ENCODE measurements around the gene KLHL10.

DNA sequence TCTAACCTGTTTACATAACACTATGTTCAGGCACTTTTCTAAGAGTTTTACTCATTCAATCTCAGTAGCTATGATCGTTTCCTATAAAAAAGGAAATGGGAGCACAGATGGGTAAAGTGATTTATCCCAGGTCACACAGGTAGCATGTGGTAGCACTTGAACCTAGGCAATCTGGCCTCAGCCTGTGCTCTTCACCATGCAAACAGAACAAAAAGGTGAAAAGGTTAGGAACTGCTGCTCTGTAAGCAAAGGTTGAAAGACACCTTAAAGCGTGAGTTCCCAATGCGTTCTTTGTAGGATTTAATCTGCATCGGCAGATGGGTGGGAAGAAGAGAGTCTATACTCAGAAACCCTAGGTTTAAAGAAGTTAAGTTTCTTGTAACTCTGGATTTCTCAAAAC lies 42.5 kb downstream of the KLHL10 start:
- TF ChIP-seq NFRKB (IDR thresholded peaks at IDR 0.05), result no peak
- no peak for TF ChIP-seq PHF8 (CRISPR knock-in tag; IDR thresholded peaks at IDR 0.05)
- TF ChIP-seq EP300 (IDR thresholded peaks at IDR 0.05; ENCODE audit: low read depth in 2 of 2, low read length in 2 of 2), result no peak
- TF ChIP-seq EP300 (CRISPR knock-in tag; IDR thresholded peaks at IDR 0.05; ENCODE audit: borderline replicate concordance), result no peak
- TF ChIP-seq JUND (CRISPR knock-in tag; IDR thresholded peaks at IDR 0.05), result no peak
- TF ChIP-seq ZNF143 (CRISPR knock-in tag; IDR thresholded peaks at IDR 0.05), result no peak
- no peak for TF ChIP-seq ASH2L (IDR thresholded peaks at IDR 0.05; ENCODE audit: insufficient read length, low read depth, low read length)
- TF ChIP-seq, protein P1, sequence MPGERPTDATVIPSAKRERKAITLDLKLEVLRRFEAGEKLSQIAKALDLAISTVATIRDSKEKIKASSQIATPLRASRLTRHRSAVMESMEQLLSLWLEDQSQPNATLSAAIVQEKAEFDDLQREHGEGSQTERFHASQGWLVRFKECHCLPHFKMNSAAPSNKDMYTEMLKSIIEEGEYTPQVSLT (CRISPR knock-in tag; IDR thresholded peaks at IDR 0.05; ENCODE audit: borderline replicate concordance, low read depth), result no peak
